ENCODE data around the gene DCTN1.

DCTN1 gene

DNA sequence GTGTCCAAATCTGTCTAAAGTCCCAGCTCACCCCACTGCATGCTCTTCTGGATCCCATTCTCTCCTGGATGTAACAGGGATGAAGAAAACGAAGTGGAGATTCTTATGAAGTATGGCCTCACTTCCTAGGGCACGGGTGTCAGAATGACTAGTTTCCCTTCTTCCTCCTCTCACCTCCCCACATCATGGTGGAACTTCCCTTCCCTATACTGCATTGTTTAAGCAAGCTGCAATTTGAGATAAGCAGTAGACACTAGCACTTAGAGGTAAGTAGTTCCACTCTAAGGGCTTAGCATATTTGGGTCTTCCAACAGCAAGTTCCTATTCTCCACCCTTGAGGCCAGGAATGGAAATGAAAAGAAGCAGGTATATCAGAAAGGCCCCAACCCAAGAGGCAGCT, 66.6 kb downstream of the DCTN1 start:
- H3K4me3 ChIP-seq: no peak overlapping the region
- no peak for DNase-seq (ENCODE audit: low spot score in 2 of 2)
- in situ Hi-C loops (cut with MboI; ENCODE audit: low sequenced_read_pairs): no loop called here
- H3K27me3 ChIP-seq (ENCODE audit: low read depth): no peaks in the 10 kb centered on the region
- H3K4me1 ChIP-seq: peaks cover 4% of the 10 kb centered on the region; the same call in 1 of the 2 replicates
- no peaks in the 10 kb centered on the region for H3K36me3 ChIP-seq (replicated peaks)
- no peaks in the 10 kb centered on the region for H3K9me3 ChIP-seq

DNA sequence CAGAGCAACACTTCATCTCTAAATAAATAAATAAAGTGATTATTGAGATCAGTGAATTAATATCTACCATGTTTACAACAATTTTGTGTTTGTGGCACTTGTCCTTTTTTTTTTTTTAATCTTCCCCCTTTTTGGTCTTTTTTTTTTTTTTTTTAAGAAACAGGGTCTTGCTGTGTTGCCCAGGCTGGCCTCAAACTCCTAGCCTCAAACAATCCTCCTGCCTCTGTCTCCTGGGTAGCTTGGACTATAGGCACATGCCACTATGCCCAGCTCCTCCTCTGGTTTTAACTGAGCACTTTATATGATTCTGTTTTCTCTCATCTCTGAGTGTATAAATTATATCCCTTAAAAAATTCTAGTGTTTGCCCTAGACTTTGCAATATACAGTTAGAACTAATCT, 67.2 kb downstream of the DCTN1 start:
- H3K36me3 ChIP-seq (replicated peaks): no peaks in the 10 kb centered on the region
- peaks cover under 1% of the 10 kb centered on the region; the same call in 1 of the 2 replicates for H3K4me1 ChIP-seq
- no peaks in the 10 kb centered on the region for H3K27me3 ChIP-seq (ENCODE audit: low read depth)
- DNase-seq (ENCODE audit: low spot score in 2 of 2): no peak
- in situ Hi-C loops (cut with MboI; ENCODE audit: low sequenced_read_pairs): no loop called here
- no peaks in the 10 kb centered on the region for H3K9me3 ChIP-seq
- no peak overlapping the region for H3K4me3 ChIP-seq

All from HAP-1 (cell line).